ENCODE measurements around the gene AHCYL2. TPM values are rescaled to one million over a fixed set of nuclear protein-coding genes. Genes with fewer than 3 reads are reported as not detected.

The AHCYL2 gene
- total RNA-seq, 1 experiment from 2014 or later, result 23.2 TPM

DNA sequence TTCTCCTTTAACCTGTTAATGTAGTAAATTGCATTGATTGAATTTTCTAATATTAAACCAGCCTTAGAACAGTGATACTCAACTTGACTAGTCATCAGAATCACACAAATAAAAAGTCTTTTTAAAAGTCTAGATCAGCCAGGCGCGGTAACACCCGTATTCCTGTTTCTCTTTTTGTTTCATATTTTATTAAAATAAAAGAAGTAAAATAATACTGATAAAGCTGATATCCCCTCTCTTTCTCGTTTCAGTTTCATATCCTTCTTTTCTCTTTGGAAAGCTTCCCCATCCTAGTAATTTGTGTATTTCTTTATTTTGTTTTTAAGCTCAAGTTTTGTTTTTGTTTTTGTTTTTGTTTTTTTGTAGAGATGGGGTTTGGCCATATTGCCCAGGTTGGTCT lies 27.1 kb upstream of the AHCYL2 start:
- H2AK5ac ChIP-seq (ENCODE audit: insufficient read length, low read length), result no peak overlapping the region
- H4K20me1 ChIP-seq (ENCODE audit: control insufficient read depth, insufficient read depth, insufficient read length), result peaks cover 2% of the 10 kb centered on the region
- Mint-ChIP-seq H3K4me3 (no peak overlapping the region), H3K36me3 (ENCODE audit: insufficient read depth in 1 of 3, low read depth in 3 of 3) (peaks cover 11 to 45% (median 42%) of the 10 kb centered on the region in 3 experiments), H3K27me3 (ENCODE audit: low read depth) (no peaks in the 10 kb centered on the region), H3K9me3 (peaks cover 0 to 8% of the 10 kb centered on the region in 2 experiments; a peak in 1 of 5 replicates), H3K27ac (no peak overlapping the region), H3K4me1 (peaks cover 0 to 2% of the 10 kb centered on the region in 2 experiments; a peak in 1 of 4 replicates)
- H3K27me3 ChIP-seq (ENCODE audit: insufficient read depth, low read length), result no peaks in the 10 kb centered on the region
- H3K23me2 ChIP-seq (ENCODE audit: insufficient read length, low read depth, low read length, poor library complexity, severe bottlenecking), result no peaks in the 10 kb centered on the region
- H3K79me1 ChIP-seq (ENCODE audit: insufficient read depth, low read depth, low read length, poor library complexity, severe bottlenecking), result peaks cover 6% of the 10 kb centered on the region
- H2BK15ac ChIP-seq (ENCODE audit: low read depth, low read length), result no peak overlapping the region
- WGBS (ENCODE audit: extremely low coverage, insufficient read length, low lambda C conversion rate), result no CpG with 5 or more reads among the region's 4 CpGs
- no peak overlapping the region for H3K9ac ChIP-seq (ENCODE audit: extremely low read depth, insufficient read length, low read length)
- H3K9me3 ChIP-seq (ENCODE audit: control insufficient read depth, low read depth, low read length), result no peaks in the 10 kb centered on the region
- H3K4ac ChIP-seq (ENCODE audit: low read depth, low read length), result no peak overlapping the region
- peaks cover 3% of the 10 kb centered on the region; the same call in 1 of the 2 replicates for H3K79me2 ChIP-seq (ENCODE audit: insufficient read depth, low read length)
- TF ChIP-seq, protein P1, sequence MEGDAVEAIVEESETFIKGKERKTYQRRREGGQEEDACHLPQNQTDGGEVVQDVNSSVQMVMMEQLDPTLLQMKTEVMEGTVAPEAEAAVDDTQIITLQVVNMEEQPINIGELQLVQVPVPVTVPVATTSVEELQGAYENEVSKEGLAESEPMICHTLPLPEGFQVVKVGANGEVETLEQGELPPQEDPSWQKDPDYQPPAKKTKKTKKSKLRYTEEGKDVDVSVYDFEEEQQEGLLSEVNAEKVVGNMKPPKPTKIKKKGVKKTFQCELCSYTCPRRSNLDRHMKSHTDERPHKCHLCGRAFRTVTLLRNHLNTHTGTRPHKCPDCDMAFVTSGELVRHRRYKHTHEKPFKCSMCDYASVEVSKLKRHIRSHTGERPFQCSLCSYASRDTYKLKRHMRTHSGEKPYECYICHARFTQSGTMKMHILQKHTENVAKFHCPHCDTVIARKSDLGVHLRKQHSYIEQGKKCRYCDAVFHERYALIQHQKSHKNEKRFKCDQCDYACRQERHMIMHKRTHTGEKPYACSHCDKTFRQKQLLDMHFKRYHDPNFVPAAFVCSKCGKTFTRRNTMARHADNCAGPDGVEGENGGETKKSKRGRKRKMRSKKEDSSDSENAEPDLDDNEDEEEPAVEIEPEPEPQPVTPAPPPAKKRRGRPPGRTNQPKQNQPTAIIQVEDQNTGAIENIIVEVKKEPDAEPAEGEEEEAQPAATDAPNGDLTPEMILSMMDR (conservative IDR thresholded peaks at IDR 0.05), result no peak
- H2BK20ac ChIP-seq (ENCODE audit: low read depth, low read length, poor library complexity, severe bottlenecking), result no peak overlapping the region
- no peak overlapping the region for H2BK5ac ChIP-seq (ENCODE audit: insufficient read length, low read length)
- H2BK12ac ChIP-seq (ENCODE audit: insufficient read length, low read depth, low read length), result no peak overlapping the region
- H3K27ac ChIP-seq (ENCODE audit: insufficient read length, low read depth, low read length), result no peak overlapping the region
- H2AFZ ChIP-seq (ENCODE audit: low read length), result no peak overlapping the region
- no peak overlapping the region for H4K8ac ChIP-seq (replicated peaks; ENCODE audit: insufficient read length, low read depth, low read length)
- no peak overlapping the region for H3K4me2 ChIP-seq (ENCODE audit: insufficient read depth, insufficient read length, low read length)
- no peak overlapping the region for H3K23ac ChIP-seq (ENCODE audit: insufficient read length, low read depth, low read length)
- H4K5ac ChIP-seq (ENCODE audit: insufficient read length, low read depth, low read length), result no peak overlapping the region
- no peak for DNase-seq
- H3T11ph ChIP-seq (ENCODE audit: low read length), result no peak overlapping the region
- H3K4me1 ChIP-seq (ENCODE audit: insufficient read depth, low read length), result no peaks in the 10 kb centered on the region
- no peak overlapping the region for H2BK120ac ChIP-seq (ENCODE audit: low read depth, low read length, poor library complexity, severe bottlenecking)
- no peak overlapping the region for H4K91ac ChIP-seq (ENCODE audit: insufficient read length, low read depth, low read length)
- no peak overlapping the region for H3K18ac ChIP-seq (ENCODE audit: insufficient read length, low read depth, low read length)
- H3K14ac ChIP-seq (ENCODE audit: insufficient read depth, low read length), result no peak overlapping the region
- H3K56ac ChIP-seq (ENCODE audit: insufficient read length, low read depth, low read length), result no peak overlapping the region

All from H9 (cell line).